ENCODE measurements around the gene FBXO8. TPM values are rescaled to one million over a fixed set of nuclear protein-coding genes. Genes with fewer than 3 reads are reported as not detected.

FBXO8 gene
- total RNA-seq, 1 experiment from 2014 or later = 8.9 TPM

DNA sequence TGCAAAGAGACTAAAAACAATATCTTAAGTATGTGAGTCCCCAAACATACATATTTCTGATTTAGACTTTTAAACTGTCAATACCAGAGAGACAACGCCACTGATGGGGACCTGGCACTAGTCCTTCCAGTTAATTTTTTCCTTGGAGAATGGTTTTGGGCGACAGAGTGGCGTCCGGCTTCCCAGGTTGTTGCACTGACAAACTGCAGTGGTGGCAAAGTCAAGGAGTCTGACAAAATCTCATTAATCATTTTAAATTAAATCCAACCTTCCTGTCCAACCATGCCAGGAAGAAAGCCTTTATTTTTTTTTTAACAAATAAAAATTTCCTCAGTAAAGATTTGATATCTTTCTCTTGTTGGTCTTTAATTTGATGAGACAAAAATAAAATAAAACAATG, 52.8 kb downstream of the FBXO8 start:
- H3K27me3 Mint-ChIP-seq (ENCODE audit: low read depth) = peaks cover 21% of the 10 kb centered on the region
- Histone ChIP-seq H3K79me1 (ENCODE audit: insufficient read depth, low read depth, low read length, poor library complexity, severe bottlenecking) (no peaks in the 10 kb centered on the region), H3K23ac (ENCODE audit: insufficient read length, low read depth, low read length) (no peak overlapping the region), H3K18ac (ENCODE audit: insufficient read length, low read depth, low read length) (no peak overlapping the region), H4K5ac (ENCODE audit: insufficient read length, low read depth, low read length) (no peak overlapping the region), H3K14ac (ENCODE audit: insufficient read depth, low read length) (no peak overlapping the region), H3K9me3 (ENCODE audit: control insufficient read depth, low read depth, low read length) (no peaks in the 10 kb centered on the region), H4K91ac (ENCODE audit: insufficient read length, low read depth, low read length) (no peak overlapping the region), H3T11ph (ENCODE audit: low read length) (no peak overlapping the region), H2AFZ (ENCODE audit: low read length) (no peak overlapping the region), H4K20me1 (ENCODE audit: control insufficient read depth, insufficient read depth, insufficient read length) (no peaks in the 10 kb centered on the region), H2BK20ac (ENCODE audit: low read depth, low read length, poor library complexity, severe bottlenecking) (no peak overlapping the region), H2BK15ac (ENCODE audit: low read depth, low read length) (no peak overlapping the region), H2AK5ac (ENCODE audit: insufficient read length, low read length) (no peak overlapping the region), H3K27me3 (ENCODE audit: insufficient read depth, low read length) (no peaks in the 10 kb centered on the region), H3K4ac (ENCODE audit: low read depth, low read length) (no peak overlapping the region), H3K9ac (ENCODE audit: extremely low read depth, insufficient read length, low read length) (no peak overlapping the region), H2BK120ac (ENCODE audit: low read depth, low read length, poor library complexity, severe bottlenecking) (no peak overlapping the region), H3K4me2 (ENCODE audit: insufficient read depth, insufficient read length, low read length) (no peak overlapping the region), H3K56ac (ENCODE audit: insufficient read length, low read depth, low read length) (no peak overlapping the region), H3K27ac (ENCODE audit: insufficient read length, low read depth, low read length) (no peak overlapping the region), H4K8ac (replicated peaks; ENCODE audit: insufficient read length, low read depth, low read length) (no peak overlapping the region), H3K23me2 (ENCODE audit: insufficient read length, low read depth, low read length, poor library complexity, severe bottlenecking) (no peaks in the 10 kb centered on the region), H2BK5ac (ENCODE audit: insufficient read length, low read length) (no peak overlapping the region), H3K79me2 (ENCODE audit: insufficient read depth, low read length) (no peaks in the 10 kb centered on the region), H2BK12ac (ENCODE audit: insufficient read length, low read depth, low read length) (no peak overlapping the region), H3K4me1 (ENCODE audit: insufficient read depth, low read length) (no peaks in the 10 kb centered on the region)
- WGBS (ENCODE audit: extremely low coverage, insufficient read length, low lambda C conversion rate) = no CpG with 5 or more reads among the region's 4 CpGs
- H3K27ac Mint-ChIP-seq = no peak overlapping the region
- no peaks in the 10 kb centered on the region for H3K9me3 Mint-ChIP-seq
- no peaks in the 10 kb centered on the region for H3K4me1 Mint-ChIP-seq
- H3K36me3 Mint-ChIP-seq (ENCODE audit: insufficient read depth in 1 of 3, low read depth in 3 of 3) = no peaks in the 10 kb centered on the region
- no peak for DNase-seq
- H3K4me3 Mint-ChIP-seq = no peak overlapping the region
- TF ChIP-seq, protein P1, sequence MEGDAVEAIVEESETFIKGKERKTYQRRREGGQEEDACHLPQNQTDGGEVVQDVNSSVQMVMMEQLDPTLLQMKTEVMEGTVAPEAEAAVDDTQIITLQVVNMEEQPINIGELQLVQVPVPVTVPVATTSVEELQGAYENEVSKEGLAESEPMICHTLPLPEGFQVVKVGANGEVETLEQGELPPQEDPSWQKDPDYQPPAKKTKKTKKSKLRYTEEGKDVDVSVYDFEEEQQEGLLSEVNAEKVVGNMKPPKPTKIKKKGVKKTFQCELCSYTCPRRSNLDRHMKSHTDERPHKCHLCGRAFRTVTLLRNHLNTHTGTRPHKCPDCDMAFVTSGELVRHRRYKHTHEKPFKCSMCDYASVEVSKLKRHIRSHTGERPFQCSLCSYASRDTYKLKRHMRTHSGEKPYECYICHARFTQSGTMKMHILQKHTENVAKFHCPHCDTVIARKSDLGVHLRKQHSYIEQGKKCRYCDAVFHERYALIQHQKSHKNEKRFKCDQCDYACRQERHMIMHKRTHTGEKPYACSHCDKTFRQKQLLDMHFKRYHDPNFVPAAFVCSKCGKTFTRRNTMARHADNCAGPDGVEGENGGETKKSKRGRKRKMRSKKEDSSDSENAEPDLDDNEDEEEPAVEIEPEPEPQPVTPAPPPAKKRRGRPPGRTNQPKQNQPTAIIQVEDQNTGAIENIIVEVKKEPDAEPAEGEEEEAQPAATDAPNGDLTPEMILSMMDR (conservative IDR thresholded peaks at IDR 0.05) = no peak
